Endothelial cell of umbilical vein (primary cell): ENCODE measurements around the gene PHKA2. TPM values are rescaled to one million over a fixed set of nuclear protein-coding genes. Genes with fewer than 3 reads are reported as not detected.
A peak's percentile ranks its signal among the peaks of the same experiment; 100 is the strongest.
"Not testable (repeated sequence)": the region's sequence is repeated elsewhere in the genome, so short reads cannot be mapped to it uniquely, and the experiment has no call there.

Experiments used
- BruUV-seq: library from RNA; stranded (reverse); fragments of 400-500 nt; replicated peaks from 2 replicates; lab custom pipeline; 2021; lab: Mats Ljungman, UMichigan
- CTCF ChIA-PET: fragments of 300-600, 350-600 bp; sonication (Branson Sonifier 250); formaldehyde crosslinking; loops from one replicate; lab custom pipeline; 2021; ENCODE audit warnings: antibody characterized with exemption, inconsistent platforms; lab: Charles Lee
- POLR2A ChIA-PET: fragments of 300-600, 350-600 bp; sonication (Branson Sonifier 250); formaldehyde crosslinking; loops from one replicate; lab custom pipeline; 2021; ENCODE audit warnings: antibody characterized with exemption, inconsistent platforms; lab: Charles Lee
- DNase-seq: peaks from one replicate; pipeline ENCODE4 v3.0.0-alpha.2; 2011; ENCODE audit warnings: low read depth, low spot score
- FAIRE-seq: peaks from 2 replicates; lab custom pipeline; 2011; peaks lifted over from hg19 to GRCh38; lab: Jason Lieb, UNC
- H2AFZ ChIP-seq: 2 replicates; pipeline ENCODE4 v1.6.0; 2012; ENCODE audit warnings: low read depth, low read length, control low read depth, inconsistent platforms
- H3K27ac ChIP-seq: 2 replicates; pipeline ENCODE4 v1.5.1; 2011; ENCODE audit warnings: low read depth, mild to moderate bottlenecking, control low read depth, low read length, moderate library complexity; ENCODE audit not compliant: insufficient read depth
- H3K27me3 ChIP-seq, 2 experiments: 2 replicates each; pipeline versions ENCODE4 v1.6.0 to v1.6.1; 2011; ENCODE audit warnings: low read length in 2 of 2, mixed read lengths in 1 of 2; ENCODE audit not compliant: control insufficient read depth in 2 of 2, insufficient read depth in 2 of 2
- H3K36me3 ChIP-seq, 2 experiments: 2 replicates in 1 of 2; 3 replicates in 1 of 2; pipeline ENCODE4 v1.5.1; 2011; ENCODE audit warnings: low read length in 2 of 2, mild to moderate bottlenecking in 1 of 2, moderate library complexity in 1 of 2; ENCODE audit not compliant: control insufficient read depth in 2 of 2, insufficient read depth in 2 of 2; ENCODE audit errors: extremely low read depth in 1 of 2
- H3K4me1 ChIP-seq: 3 replicates; pipeline ENCODE4 v1.5.1; 2011; ENCODE audit warnings: mild to moderate bottlenecking, low read length; ENCODE audit not compliant: control insufficient read depth, insufficient read depth; ENCODE audit errors: extremely low read depth
- H3K4me2 ChIP-seq: 2 replicates; pipeline ENCODE4 v1.6.1; 2011; ENCODE audit warnings: low read length, control low read depth, mixed read lengths; ENCODE audit not compliant: insufficient read depth
- H3K4me3 ChIP-seq, 3 experiments: fragments of 200-600 bp in 1 of 3; sonication (generic), shearing (Covaris generic) in 1 of 3; replicated peaks in 1 of 3; 2 replicates each; pipeline ENCODE4 v1.5.1; 2011 to 2016; ENCODE audit warnings: control low read depth in 3 of 3, low read length in 3 of 3, mild to moderate bottlenecking in 2 of 3, inconsistent platforms in 1 of 3, low read depth in 1 of 3, moderate library complexity in 1 of 3; ENCODE audit not compliant: insufficient read depth in 1 of 3
- H3K79me2 ChIP-seq: 2 replicates; pipeline ENCODE4 v1.6.0; 2012; ENCODE audit warnings: low read length, inconsistent platforms; ENCODE audit not compliant: control insufficient read depth, insufficient read depth
- H3K9ac ChIP-seq: replicated peaks from 2 replicates; pipeline ENCODE3; 2011; ENCODE audit warnings: low read length, control low read depth; ENCODE audit not compliant: insufficient read depth; ENCODE audit errors: extremely low read depth
- H3K9me1 ChIP-seq: replicated peaks from 3 replicates; pipeline ENCODE4 v1.6.0; 2011; ENCODE audit warnings: mild to moderate bottlenecking, low read length; ENCODE audit not compliant: control insufficient read depth, insufficient read depth; ENCODE audit errors: extremely low read depth
- H3K9me3 ChIP-seq: replicated peaks from 2 replicates; pipeline ENCODE4 v1.5.1; 2012; ENCODE audit warnings: low read length, inconsistent platforms; ENCODE audit not compliant: control insufficient read depth, insufficient read depth
- H4K20me1 ChIP-seq: replicated peaks from 2 replicates; pipeline ENCODE3; 2011; ENCODE audit warnings: mild to moderate bottlenecking, low read length; ENCODE audit not compliant: control insufficient read depth, insufficient read depth; ENCODE audit errors: extremely low read depth
- EZH2 ChIP-seq: IDR thresholded peaks from 2 replicates; pipeline ENCODE4 v1.6.1; 2012; ENCODE audit warnings: borderline replicate concordance, low read depth, mild to moderate bottlenecking, moderate library complexity, low read length, inconsistent platforms; ENCODE audit not compliant: severe bottlenecking
- FOS ChIP-seq: IDR thresholded peaks from 2 replicates; pipeline ENCODE4 v1.6.1; 2011; ENCODE audit warnings: mild to moderate bottlenecking, low read length, moderate library complexity, borderline replicate concordance; ENCODE audit not compliant: insufficient read depth
- JUN ChIP-seq: IDR thresholded peaks from 2 replicates; pipeline ENCODE4 v1.6.1; 2011; ENCODE audit warnings: borderline replicate concordance, low read depth; ENCODE audit not compliant: insufficient read length, insufficient read depth
- POLR2A ChIP-seq: IDR thresholded peaks from 2 replicates; pipeline ENCODE4 v1.6.1; 2012; ENCODE audit warnings: low read depth, mild to moderate bottlenecking, control low read depth, low read length
- dilution Hi-C: fragments of 300-500 bp; cut with MboI; formaldehyde crosslinking; loops from one replicate; pipeline ENCODE4 v1.15.0; 2019; ENCODE audit warnings: low sequenced_read_pairs; ENCODE audit not compliant: extremely low pct_ligation_motif_present
- intact Hi-C: fragments of 100-400 bp; cut with micrococcal nuclease; formaldehyde crosslinking; loops from one replicate; pipeline ENCODE4 v1.10.0; 2022
- polyA plus RNA-seq, 4 experiments: library from polyadenylated mRNA; depleted of rRNA in 3 of 4; stranded (reverse) in 3 of 4; unstranded in 1 of 4; fragments of >200 nt; gene quantifications; 2 replicates each; pipeline versions ENCODE4 v1.2.1 to v1.2.3, GENCODE V29; 2011 to 2012; ENCODE audit warnings: missing spikeins in 1 of 4
- total RNA-seq: library from RNA; stranded (reverse); gene quantifications from 2 replicates; pipeline ENCODE4 v1.2.3, GENCODE V29; 2021
- TF ChIP-seq, protein P1 (sequence below), 2 donors: IDR thresholded peaks; 1 replicate in 1 of 2; 2 replicates in 1 of 2; pipeline ENCODE4 v1.5.1; 2011; ENCODE audit warnings: low read length in 2 of 2, mild to moderate bottlenecking in 2 of 2, moderate library complexity in 2 of 2, control low read depth in 1 of 2, inconsistent platforms in 1 of 2, low read depth in 1 of 2; ENCODE audit not compliant: insufficient read depth in 1 of 2; ENCODE audit errors: extremely low read depth in 1 of 2

PHKA2 gene
- total and polyA plus RNA-seq, 2 donors (not counting 3 experiments of a cell fraction or from before 2014, with no cell fraction given) = 16.7 to 17.1 TPM

DNA sequence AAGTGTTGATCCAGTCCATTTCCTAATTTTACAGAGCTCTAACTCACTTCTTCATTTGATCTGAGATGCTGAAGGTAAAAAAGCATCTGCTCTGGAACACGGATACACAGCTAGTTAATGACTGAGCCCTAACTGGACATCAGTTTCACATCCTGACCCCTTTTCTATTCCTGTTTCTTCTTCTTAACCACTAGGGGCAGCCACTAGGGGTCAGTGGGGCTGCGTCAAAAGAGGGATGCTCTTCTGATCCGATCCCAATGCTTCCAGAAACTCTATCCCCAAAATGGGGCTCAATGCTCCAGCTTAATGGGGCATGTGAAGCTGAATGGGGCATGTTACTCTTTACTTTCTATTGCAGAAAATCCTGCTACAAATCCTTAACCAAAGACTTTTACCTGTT, 33.4 kb upstream of the PHKA2 start:
- no peak for DNase-seq
- dilution Hi-C loops = no loop called here

DNA sequence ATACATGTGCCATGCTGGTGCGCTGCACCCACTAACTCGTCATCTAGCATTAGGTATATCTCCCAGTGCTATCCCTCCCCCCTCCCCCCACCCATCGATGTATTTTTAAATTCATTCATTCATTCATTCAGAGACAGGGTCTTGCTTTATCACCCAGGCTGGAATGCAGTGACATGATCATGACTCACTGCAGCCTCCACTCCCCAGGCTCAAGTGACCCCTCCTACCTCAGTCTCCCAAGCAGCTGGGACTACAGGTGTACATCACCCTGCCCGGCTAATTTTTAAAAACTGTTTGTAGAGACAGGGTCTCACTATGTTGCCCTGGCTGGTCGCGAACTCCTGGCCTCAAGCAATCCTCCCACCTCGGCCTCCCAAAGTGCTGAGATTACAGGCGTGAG, 32.7 kb upstream of the PHKA2 start:
- BruUV-seq, H3K27ac ChIP-seq, DNase-seq, dilution Hi-C loops, H2AFZ ChIP-seq, H3K9me3 ChIP-seq, H3K9me1 ChIP-seq, POLR2A ChIA-PET, H4K20me1 ChIP-seq, FAIRE-seq, H3K27me3 ChIP-seq, H3K4me2 ChIP-seq, H3K4me1 ChIP-seq, H3K79me2 ChIP-seq, H3K9ac ChIP-seq, H3K4me3 ChIP-seq, H3K36me3 ChIP-seq: not testable (repeated sequence)
- CTCF ChIA-PET = interaction anchor here (1.4 kb wide), 1 partner anchor 317 kb away, joined by 4 read pairs; no protein-coding TSS in a partner anchor
- intact Hi-C loops = loop anchor here (1.0 kb wide), 2 partner anchors 84 to 318 kb away; no protein-coding TSS in a partner anchor

More for the DNA sequence above, 33.4 kb upstream of the PHKA2 start:
- BruUV-seq = no TSS peak
- H3K27ac ChIP-seq = no peak overlapping the region
- no peak for TF ChIP-seq FOS
- no peak for TF ChIP-seq JUN
- no peak for TF ChIP-seq EZH2
- TF ChIP-seq POLR2A = no peak
- TF ChIP-seq, protein P1, sequence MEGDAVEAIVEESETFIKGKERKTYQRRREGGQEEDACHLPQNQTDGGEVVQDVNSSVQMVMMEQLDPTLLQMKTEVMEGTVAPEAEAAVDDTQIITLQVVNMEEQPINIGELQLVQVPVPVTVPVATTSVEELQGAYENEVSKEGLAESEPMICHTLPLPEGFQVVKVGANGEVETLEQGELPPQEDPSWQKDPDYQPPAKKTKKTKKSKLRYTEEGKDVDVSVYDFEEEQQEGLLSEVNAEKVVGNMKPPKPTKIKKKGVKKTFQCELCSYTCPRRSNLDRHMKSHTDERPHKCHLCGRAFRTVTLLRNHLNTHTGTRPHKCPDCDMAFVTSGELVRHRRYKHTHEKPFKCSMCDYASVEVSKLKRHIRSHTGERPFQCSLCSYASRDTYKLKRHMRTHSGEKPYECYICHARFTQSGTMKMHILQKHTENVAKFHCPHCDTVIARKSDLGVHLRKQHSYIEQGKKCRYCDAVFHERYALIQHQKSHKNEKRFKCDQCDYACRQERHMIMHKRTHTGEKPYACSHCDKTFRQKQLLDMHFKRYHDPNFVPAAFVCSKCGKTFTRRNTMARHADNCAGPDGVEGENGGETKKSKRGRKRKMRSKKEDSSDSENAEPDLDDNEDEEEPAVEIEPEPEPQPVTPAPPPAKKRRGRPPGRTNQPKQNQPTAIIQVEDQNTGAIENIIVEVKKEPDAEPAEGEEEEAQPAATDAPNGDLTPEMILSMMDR (IDR thresholded peaks at IDR 0.05; ENCODE audit: extremely low read depth in 1 of 2, insufficient read depth in 1 of 2, low read depth in 1 of 2, low read length in 2 of 2) = peak; percentile 13 to 22
- ChIA-PET CTCF (no interaction called here), POLR2A (no interaction called here)
- no peaks in the 10 kb centered on the region for H3K4me1 ChIP-seq
- intact Hi-C loops = loop anchor here (1.0 kb wide), 2 partner anchors 85 to 317 kb away; no protein-coding TSS in a partner anchor
- peak; percentile 73 for FAIRE-seq
- H2AFZ ChIP-seq = no peak overlapping the region
- no peaks in the 10 kb centered on the region for H3K79me2 ChIP-seq
- H3K4me3 ChIP-seq = no peak overlapping the region
- H3K9ac ChIP-seq = no peak overlapping the region
- H4K20me1 ChIP-seq = no peaks in the 10 kb centered on the region
- no peak overlapping the region for H3K4me2 ChIP-seq
- no peaks in the 10 kb centered on the region for H3K9me1 ChIP-seq
- no peaks in the 10 kb centered on the region for H3K9me3 ChIP-seq
- no peaks in the 10 kb centered on the region for H3K36me3 ChIP-seq
- no peaks in the 10 kb centered on the region for H3K27me3 ChIP-seq
